Fibroblast of skin of abdomen (primary cell): ENCODE results near the gene ZBTB49.
"Not testable (repeated sequence)": the region's sequence is repeated elsewhere in the genome, so short reads cannot be mapped to it uniquely, and the experiment has no call there.

Source experiments
- DNase-seq: peaks from one replicate; pipeline ENCODE4 v3.0.0-alpha.2; 2013

Gene ZBTB49

DNA sequence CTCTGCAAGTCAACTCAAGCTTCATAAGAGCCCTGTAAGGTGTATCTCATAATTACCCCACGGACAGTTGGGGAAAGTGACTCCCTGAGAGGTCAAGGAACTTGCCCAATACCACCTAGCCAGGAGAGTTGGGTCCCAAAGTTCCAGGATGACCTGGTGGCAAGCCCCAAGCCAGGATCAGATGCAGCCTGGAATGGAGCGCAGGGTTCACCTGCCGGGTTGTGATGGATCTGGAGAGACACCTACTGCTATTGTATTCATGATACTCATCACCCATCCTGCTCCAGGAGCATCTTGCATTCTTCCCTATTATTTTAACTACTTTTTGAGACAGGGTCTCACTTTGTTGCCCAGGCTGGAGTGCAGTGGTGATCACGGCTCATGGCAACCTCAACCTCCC, 36.1 kb downstream of the ZBTB49 start:
- DNase-seq = no peak

GRCh38 chr4:4327652-4328121, 37.6 kb downstream of the ZBTB49 start:
- DNase-seq = no peak

DNA sequence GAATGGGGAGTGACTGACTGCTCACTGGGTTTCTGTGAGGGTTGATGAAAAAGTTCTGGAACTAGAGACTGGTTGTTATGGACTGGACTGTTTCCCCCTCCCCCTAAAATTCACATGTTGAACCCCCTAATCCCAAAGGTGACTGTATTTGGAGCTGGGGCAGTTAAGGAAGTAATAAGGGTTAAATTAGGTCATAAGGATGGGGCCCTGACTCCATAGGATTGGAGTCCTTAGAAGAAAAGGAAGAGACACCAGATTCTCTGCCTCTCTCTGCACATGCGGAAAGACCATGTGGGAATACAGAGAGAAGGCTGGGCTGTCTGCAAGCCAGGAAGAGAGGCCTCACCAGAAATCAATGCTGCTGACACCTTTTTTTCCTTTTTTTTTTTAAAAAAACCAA, 38.2 kb downstream of the ZBTB49 start:
- DNase-seq = no peak

- DNase-seq = no peak
These were observed 38.8 kb downstream of the ZBTB49 start for GRCh38 chr4:4328840-4329239.

- no peak for DNase-seq
These were observed 39.4 kb downstream of the ZBTB49 start for GRCh38 chr4:4329496-4329895.

GRCh38 chr4:4330794-4331193, 40.7 kb downstream of the ZBTB49 start:
- no peak for DNase-seq

GRCh38 chr4:4332529-4332928, 42.5 kb downstream of the ZBTB49 start:
- DNase-seq = no peak

DNA sequence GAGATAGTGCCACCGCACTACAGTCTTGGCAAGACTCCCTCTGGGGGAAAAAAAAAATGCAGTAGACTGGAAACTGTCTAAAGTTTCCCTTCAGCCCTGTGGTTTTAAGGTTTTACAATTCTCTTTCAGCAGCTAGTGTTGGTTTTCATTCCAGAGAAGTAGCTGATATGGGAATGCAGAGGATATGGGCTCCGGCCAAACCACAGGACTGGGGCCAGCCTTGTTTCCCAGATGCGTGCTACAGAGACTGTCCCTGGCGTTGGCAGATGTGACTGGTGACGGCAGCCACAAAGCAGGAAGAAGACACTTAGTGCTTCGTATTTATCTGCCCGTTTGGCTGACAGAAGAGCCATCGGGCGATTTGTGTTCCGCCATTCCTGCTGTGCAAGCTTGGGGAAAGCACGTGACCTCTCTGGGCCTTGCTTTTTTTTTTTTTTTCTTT, 43.2 kb downstream of the ZBTB49 start:
- peak; percentile 80 for DNase-seq

DNA sequence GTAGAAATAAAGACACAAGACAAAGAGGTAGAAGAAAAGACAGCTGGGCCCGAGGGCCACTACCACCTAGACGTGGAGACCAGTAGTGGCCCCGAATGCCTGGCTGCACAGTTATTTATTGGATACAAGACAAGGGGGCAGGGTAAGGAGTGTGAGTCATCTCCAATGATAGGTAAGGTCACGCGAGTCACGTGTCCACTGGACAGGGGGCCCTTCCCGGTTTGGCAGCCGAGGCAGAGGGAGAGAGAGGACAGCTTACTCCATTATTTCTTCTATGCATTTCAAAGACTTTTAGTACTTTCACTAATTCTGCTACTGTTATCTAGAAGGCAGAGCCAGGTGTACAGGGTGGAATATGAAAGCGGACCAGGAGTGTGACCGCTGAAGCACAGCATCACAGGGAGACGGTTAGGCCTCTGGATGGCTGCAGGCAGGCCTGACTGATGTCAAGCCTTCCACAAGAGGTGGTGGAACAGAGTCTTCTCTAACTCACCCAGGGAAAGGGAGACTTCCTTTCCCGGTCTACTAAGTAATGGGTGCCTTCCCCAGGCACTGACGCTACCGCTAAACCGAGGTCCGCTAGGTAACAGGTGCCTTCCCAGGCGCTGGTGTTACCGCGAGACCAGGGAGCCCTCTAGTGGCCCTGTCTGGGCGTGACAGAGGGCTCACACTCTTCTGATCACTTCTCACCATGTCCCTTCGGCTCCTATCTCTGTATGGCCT, 44.9 kb downstream of the ZBTB49 start:
- DNase-seq = peak; percentile 38

- DNase-seq = no peak
These were observed 48.4 kb downstream of the ZBTB49 start for GRCh38 chr4:4338210-4339001.

DNA sequence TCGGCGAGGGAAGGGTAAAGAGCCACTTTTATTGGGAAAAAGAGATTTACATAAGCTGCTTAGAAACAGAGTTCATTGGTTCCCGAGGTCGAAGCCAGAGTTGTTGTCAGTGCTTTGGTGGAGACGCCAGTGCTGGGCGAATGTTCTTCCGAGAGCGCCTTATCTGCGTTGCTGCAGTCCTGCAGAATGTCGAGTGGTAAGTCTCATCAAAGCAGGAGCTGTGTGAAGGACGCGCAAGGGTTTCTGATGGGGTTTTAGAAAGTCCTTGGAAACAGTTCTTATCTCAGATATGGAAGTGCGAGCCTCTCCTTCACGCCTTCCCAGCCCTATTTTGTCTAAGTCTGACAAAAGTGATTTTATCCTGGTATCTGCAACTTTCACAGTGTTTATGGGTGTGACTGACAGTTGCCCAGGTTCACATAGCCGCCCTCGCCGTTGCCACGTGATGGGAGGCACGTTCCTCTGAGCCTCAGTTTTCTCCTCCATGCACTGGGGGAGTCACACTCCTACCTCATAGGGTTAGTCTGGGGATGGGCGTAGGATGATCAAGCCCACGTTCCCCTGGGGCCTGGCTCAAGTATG, 49.5 kb downstream of the ZBTB49 start:
- DNase-seq = no peak

DNA sequence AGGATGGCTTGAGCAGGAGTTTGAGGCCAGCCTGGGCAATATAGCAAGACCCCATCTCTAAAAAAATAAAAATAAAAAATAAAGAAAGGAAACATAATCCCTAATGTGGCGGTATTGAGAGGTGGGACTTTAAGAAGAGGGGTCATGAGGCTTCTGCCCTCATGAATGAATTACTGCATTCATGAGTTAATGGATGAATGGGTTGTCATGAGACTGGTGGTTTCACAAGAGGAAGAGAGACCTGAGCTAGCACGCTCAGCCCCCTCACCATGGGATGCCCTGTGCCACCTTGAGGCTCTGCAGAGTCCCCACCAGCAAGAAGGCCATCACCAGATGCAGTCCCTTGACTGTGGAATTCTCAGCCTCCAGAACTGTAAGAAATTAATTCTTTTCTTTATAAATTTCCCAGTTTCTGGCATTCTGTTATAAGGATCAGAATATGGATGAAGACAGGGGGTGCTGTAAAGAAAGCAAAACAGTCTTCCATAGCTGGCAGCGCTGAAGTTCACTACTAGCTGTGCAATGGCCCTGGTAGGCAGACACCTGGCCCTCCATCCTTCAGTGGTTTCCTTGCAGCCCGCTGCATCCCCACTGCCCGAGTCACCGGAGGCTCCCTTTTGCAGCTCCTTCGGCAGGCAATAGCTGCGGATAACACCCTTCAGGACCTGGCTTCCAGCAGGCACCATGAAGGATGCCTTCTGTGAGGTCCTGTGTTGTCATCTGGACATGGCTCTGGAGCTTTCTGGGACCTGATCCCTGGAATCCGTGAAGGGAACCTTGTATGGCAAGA, 52.0 kb downstream of the ZBTB49 start:
- DNase-seq = no peak

DNA sequence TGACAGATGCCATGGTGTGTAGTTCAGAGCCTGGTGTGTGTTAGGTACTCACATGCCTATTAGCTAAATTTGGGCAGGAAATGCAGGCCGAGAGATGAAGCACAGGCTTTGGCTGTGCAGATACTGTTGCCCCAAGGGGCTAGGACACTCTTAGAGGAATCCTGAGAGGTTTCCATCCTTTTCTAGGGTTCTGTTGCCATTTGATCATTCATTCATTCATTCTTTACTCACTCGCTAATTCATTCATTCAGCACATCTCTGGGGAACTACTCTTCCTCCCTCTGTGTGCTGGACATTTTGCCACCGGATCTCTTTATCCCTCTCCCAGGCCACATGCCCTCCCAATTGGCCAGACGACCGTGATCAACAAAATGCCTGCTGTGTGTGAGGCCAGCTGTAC, 53.0 kb downstream of the ZBTB49 start:
- no peak for DNase-seq

DNA sequence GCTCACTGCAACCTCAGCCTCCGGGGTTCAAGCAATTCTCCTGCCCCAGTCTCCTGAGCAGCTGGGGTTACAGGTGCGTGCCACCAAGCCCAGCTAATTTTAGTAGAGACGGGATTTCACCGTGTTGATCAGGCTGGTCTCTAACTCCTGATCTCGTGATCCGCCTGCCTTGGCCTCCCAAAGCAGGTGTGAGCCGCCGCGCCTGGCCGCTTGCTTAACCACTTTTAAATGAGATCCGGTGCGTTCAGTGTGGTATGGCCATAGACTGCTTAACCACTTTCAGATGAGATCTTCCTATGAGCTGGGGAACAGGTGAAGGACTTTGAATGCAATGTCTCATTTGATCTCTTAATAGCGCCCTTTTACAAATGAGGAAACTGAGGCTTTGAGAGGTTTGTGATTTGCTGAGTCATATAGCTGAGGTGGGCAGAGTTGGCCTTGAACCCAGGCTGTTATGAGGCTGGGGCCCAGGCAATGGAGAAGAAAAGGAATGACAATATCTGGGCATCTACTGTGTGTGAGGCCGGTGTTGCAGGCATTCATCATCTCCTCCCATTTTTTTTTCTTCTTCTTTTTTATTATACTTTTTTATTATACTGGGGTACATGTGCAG, 55.0 kb downstream of the ZBTB49 start:
- no peak for DNase-seq

DNA sequence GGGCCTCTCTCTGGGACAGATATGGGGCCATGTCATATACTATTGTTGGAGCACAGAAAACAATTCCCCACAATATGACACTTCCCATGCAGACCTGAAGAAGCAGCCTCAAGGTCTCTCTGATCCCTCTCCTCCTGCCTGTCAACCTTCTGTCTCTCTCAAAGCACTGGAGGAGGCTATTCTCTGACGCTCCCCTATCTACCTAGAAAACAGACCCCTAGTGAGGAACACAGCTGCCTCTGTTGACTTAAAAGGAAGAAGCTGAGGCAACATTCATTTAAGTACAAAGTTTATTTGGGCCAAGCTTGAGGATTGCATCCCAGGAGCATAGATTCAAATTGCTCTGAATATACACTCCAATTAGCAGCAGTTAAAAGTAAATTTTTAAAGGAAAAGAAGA, 57.5 kb downstream of the ZBTB49 start:
- DNase-seq = no peak

DNA sequence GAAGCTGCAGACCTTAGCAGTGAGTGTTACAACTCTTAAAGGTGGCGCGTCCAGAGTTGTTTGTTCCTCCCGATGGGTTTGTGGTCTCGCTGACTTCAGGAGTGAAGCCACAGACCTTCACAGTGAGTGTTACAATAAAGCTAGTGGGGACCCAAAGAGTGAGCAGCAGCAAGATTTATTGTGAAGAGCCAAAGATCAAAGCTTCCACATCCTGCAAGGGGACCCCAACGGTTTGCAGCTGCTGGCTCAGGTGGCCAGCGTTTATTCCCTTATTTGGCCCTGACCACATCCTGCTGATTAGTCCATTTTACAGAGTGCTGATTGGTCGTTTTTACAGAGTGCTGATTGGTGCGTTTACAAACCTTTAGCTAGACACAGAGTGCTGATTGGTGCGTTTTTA, 58.5 kb downstream of the ZBTB49 start:
- DNase-seq = not testable (repeated sequence)

GRCh38 chr4:4349867-4350266, 59.8 kb downstream of the ZBTB49 start:
- no peak for DNase-seq

GRCh38 chr4:4350909-4351308, 60.9 kb downstream of the ZBTB49 start:
- no peak for DNase-seq

- DNase-seq = no peak
These were observed 65.3 kb downstream of the ZBTB49 start for GRCh38 chr4:4355302-4355701.

DNA sequence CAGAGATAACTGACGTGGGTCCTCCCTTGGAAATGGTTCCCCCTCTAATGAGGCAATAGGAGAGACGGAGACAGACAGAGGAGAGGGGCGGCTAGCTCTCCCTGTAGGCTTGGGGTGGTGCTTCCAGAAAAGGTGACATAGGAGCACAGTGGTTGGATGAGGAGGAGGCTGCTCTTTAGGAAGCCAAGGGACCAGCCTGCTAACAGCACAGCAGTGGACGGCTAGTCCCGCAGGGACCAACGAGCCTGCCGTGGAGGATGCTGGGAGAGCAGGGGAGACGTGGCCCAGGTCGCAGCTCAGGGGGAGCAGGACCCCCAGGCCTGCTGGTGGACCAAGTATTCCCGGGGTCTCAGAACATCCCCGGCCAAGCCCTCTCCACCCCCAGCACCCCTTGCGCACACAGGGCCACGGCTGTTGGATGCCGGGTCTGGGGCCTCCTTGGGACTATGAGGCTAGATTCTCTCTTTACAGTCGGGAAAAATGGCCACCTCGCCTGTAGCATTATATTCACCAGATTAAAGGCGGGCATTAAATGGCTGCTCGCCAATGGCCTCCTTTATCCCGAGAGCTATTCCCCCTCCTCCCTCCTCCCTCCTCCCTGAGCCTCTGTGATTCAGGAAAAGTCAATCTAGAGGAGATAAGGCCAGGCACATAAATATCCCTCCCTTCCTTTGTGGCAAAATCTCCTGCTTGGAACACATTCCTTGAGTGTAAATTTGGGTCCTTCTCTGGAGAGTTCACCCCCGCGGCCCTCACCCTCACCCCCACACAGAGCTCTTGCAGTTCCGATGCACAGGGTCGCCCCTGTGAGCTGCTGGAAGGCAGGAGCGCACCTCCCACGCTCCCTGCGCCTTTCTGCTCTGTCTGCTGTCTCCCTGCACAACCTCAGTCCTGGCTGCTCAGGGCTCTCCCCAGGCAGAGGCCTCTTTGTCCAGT, 66.3 kb downstream of the ZBTB49 start:
- no peak for DNase-seq
